HUES48 (cell line): ENCODE data around the gene IP6K1.
A peak's percentile ranks its signal among the peaks of the same experiment; 100 is the strongest.
"Not testable (repeated sequence)": the region's sequence is repeated elsewhere in the genome, so short reads cannot be mapped to it uniquely, and the experiment has no call there.

Experiments used
- H3K27ac ChIP-seq: one replicate; pipeline ENCODE4 v1.7.0; 2013; ENCODE audit warnings: low read depth, low read length, inconsistent platforms
- H3K27me3 ChIP-seq: 2 replicates; pipeline ENCODE4 v1.6.1; 2013; ENCODE audit warnings: mild to moderate bottlenecking, low read length; ENCODE audit not compliant: control insufficient read depth, insufficient read depth
- H3K36me3 ChIP-seq: 2 replicates; pipeline ENCODE4 v1.6.1; 2013; ENCODE audit warnings: low read length; ENCODE audit not compliant: control insufficient read depth, insufficient read depth
- H3K4me1 ChIP-seq: 2 replicates; pipeline ENCODE4 v1.6.1; 2013; ENCODE audit warnings: mild to moderate bottlenecking, low read length; ENCODE audit not compliant: control insufficient read depth, insufficient read depth
- H3K4me3 ChIP-seq: 2 replicates; pipeline ENCODE4 v1.5.1; 2013; ENCODE audit warnings: mild to moderate bottlenecking, low read depth, low read length
- H3K9ac ChIP-seq: 2 replicates; pipeline ENCODE4 v1.6.1; 2013; ENCODE audit warnings: mild to moderate bottlenecking, low read depth, low read length, moderate library complexity
- H3K9me3 ChIP-seq: 2 replicates; pipeline ENCODE4 v1.6.1; 2013; ENCODE audit warnings: low read length; ENCODE audit not compliant: control insufficient read depth, insufficient read depth

IP6K1 gene

GRCh38 chr3:49685103-49685502 is 101.2 kb downstream of the IP6K1 start:
- not testable (repeated sequence) for H3K4me3 ChIP-seq, H3K4me1 ChIP-seq, H3K27me3 ChIP-seq, H3K9ac ChIP-seq, H3K9me3 ChIP-seq, H3K27ac ChIP-seq
- H3K36me3 ChIP-seq, result peaks cover 38% of the 10 kb centered on the region

- H3K36me3 ChIP-seq, result peaks cover 45% of the 10 kb centered on the region
- H3K4me1 ChIP-seq, H3K27me3 ChIP-seq, H3K9ac ChIP-seq, H3K4me3 ChIP-seq, H3K9me3 ChIP-seq, H3K27ac ChIP-seq: not testable (repeated sequence)
Observed at GRCh38 chr3:49684453-49684852, 101.9 kb downstream of the IP6K1 start.

GRCh38 chr3:49683162-49683561 is 103.2 kb downstream of the IP6K1 start:
- Histone ChIP-seq H3K9me3 (no peaks in the 10 kb centered on the region), H3K36me3 (peaks cover 58% of the 10 kb centered on the region), H3K27me3 (no peaks in the 10 kb centered on the region)

GRCh38 chr3:49681543-49681942 is 104.8 kb downstream of the IP6K1 start:
- H3K36me3 ChIP-seq, result peaks cover 74% of the 10 kb centered on the region
- no peak overlapping the region for H3K27ac ChIP-seq
- H3K9ac ChIP-seq, result no peak overlapping the region
- H3K27me3 ChIP-seq, result no peaks in the 10 kb centered on the region
- H3K4me3 ChIP-seq, result no peak overlapping the region
- H3K9me3 ChIP-seq, result no peaks in the 10 kb centered on the region
- no peaks in the 10 kb centered on the region for H3K4me1 ChIP-seq

More at GRCh38 chr3:49683162-49683561, 103.2 kb downstream of the IP6K1 start:
- Histone ChIP-seq H3K4me3 (no peak overlapping the region), H3K27ac (no peak overlapping the region), H3K4me1 (no peaks in the 10 kb centered on the region), H3K9ac (no peak overlapping the region)

GRCh38 chr3:49681232-49681522 is 105.2 kb downstream of the IP6K1 start:
- H3K4me3 ChIP-seq, result no peak overlapping the region
- H3K36me3 ChIP-seq, result peaks cover 78% of the 10 kb centered on the region
- H3K27me3 ChIP-seq, result no peaks in the 10 kb centered on the region
- no peak overlapping the region for H3K9ac ChIP-seq
- no peak overlapping the region for H3K27ac ChIP-seq
- H3K4me1 ChIP-seq, result no peaks in the 10 kb centered on the region
- no peaks in the 10 kb centered on the region for H3K9me3 ChIP-seq

GRCh38 chr3:49680493-49681231 is 105.7 kb downstream of the IP6K1 start:
- H3K9ac ChIP-seq, result no peak overlapping the region
- H3K9me3 ChIP-seq, result no peaks in the 10 kb centered on the region
- no peak overlapping the region for H3K27ac ChIP-seq
- no peak overlapping the region for H3K4me3 ChIP-seq
- H3K36me3 ChIP-seq, result peaks cover 83% of the 10 kb centered on the region
- no peaks in the 10 kb centered on the region for H3K27me3 ChIP-seq
- no peaks in the 10 kb centered on the region for H3K4me1 ChIP-seq

- no peaks in the 10 kb centered on the region for H3K27me3 ChIP-seq
- H3K4me1 ChIP-seq, result 0 out of 2 replicates have a peak, but pooled peaks cover 3% of the 10 kb centered on the region
- no peak overlapping the region for H3K27ac ChIP-seq
- peaks cover 57% of the 10 kb centered on the region for H3K36me3 ChIP-seq
- H3K9me3 ChIP-seq, result no peaks in the 10 kb centered on the region
- H3K9ac ChIP-seq, result no peak overlapping the region
- H3K4me3 ChIP-seq, result no peak overlapping the region
Observed at GRCh38 chr3:49675912-49676311, 110.4 kb downstream of the IP6K1 start.

GRCh38 chr3:49674497-49674983 is 111.8 kb downstream of the IP6K1 start:
- Histone ChIP-seq H3K9me3 (no peaks in the 10 kb centered on the region), H3K4me3 (peak overlapping the region; percentile 93), H3K9ac (peak overlapping the region; percentile 77), H3K27ac (peak overlapping the region; percentile 95), H3K27me3 (no peaks in the 10 kb centered on the region), H3K36me3 (peaks cover 43% of the 10 kb centered on the region), H3K4me1 (0 out of 2 replicates have a peak, but pooled peaks cover 3% of the 10 kb centered on the region)
